Stimulated activated CD4-positive, alpha-beta T cell treated with anti-CD3 and anti-CD28 coated beads, Interleukin-2, amount 100 ng/mL, for 48 hours (primary cell): ENCODE data around the gene SMIM27.
"Not testable (repeated sequence)": the region's sequence is repeated elsewhere in the genome, so short reads cannot be mapped to it uniquely, and the experiment has no call there.

Experiments
- DNase-seq, 2 donors: peaks; one replicate each; pipeline ENCODE4 v3.0.0-alpha.2; 2020

Gene SMIM27

GRCh38 chr9:32552172-32552872 is at the start of gene SMIM27, which contains the start of gene TOPORS:
Gene SMIM27, plus strand, starts transcription at chr9:32552327. Its CDS starts 108 bp downstream, at chr9:32552435.
Gene TOPORS, minus strand, starts transcription at chr9:32552586. Its CDS starts 150 bp downstream, at chr9:32552436.
- peak; percentile 87 for DNase-seq

- no peak for DNase-seq
Observed at GRCh38 chr9:32502464-32502863, 49.7 kb upstream of the SMIM27 start.

DNA sequence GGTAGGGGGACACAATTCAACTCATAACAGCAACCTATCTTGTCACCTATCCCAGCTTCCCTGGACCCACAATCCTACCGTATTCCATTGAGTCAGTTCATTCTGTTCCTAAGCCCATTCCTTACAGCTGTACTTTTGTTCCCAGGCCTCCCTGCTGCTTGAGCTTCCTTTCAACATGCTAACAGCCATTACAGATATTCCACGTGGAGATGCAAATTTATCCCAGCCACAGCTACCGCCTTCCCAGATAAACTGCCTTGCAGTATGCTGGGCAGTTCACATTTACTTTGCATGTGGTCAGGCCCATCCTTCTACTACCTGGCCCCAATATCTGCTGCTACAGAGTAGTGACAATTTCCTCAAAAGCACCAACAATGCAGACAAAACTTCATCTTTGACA is 49.1 kb upstream of the SMIM27 start:
- no peak for DNase-seq

DNA sequence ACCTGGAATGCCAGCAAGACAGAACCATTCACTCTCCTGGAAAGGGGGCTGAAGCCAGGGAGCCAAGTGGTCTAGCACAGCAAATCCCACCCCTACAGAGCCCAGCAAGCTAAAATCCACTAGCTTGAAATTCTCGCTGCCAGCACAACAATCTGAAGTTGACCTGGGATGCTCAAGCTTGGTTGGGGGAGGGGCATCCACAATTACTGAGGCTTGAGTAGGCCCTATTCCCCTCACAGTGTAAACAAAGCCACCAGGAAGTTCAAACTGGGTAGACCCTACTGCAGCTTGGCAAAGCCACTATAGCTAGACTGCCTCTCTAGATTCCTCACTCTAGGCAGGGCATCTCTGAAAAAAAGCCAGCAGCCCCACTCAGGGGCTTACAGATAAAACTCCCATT is 43.4 kb upstream of the SMIM27 start:
- no peak for DNase-seq

DNA sequence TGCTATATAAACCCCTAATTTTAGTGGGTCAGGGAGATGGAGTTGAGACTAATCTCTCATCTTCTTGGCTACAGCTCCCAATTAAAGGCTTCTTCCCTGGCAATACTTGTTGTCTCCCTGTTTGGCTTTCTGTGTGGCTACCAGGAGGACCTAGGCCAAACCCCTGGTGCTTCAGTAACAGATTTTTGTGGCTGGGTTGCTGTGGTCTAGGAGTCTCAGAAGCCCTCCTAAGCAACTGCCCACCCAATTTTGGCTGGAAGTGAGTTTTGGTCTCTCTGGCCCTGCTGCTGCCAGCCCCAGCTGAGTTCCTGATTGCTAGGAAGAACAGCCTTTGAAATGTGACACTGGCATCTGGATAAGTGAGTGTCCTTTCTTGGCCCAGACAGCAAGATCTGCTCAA is 35.9 kb upstream of the SMIM27 start:
- DNase-seq = no peak

GRCh38 chr9:32518276-32518675 is 33.9 kb upstream of the SMIM27 start:
- no peak for DNase-seq

GRCh38 chr9:32523910-32524309 is 28.2 kb upstream of the SMIM27 start:
- DNase-seq = no peak

DNA sequence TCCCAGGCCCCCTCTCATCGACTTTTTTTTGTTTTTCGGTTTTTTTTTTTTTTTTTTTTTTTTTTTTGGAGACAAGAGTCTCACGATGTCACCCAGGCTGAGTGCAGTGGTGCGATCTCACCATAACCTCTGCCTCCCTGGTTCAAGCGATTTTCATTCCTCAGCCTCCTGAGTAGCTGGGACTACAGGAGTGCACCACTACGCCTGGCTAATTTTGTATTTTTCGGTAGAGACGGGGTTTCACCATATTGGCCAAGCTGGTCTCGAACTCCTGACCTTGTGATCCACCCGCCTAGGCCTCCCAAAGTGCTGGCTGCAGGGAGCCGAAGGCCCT is 27.6 kb upstream of the SMIM27 start:
- not testable (repeated sequence) for DNase-seq

- peak in 1 of 2 donors; percentile 17 for DNase-seq
Observed at GRCh38 chr9:32524892-32525708, 27.0 kb upstream of the SMIM27 start.

- DNase-seq = no peak
Observed at GRCh38 chr9:32525709-32526030, 26.5 kb upstream of the SMIM27 start.

- DNase-seq = peak; percentile 55 to 67
Observed at GRCh38 chr9:32526041-32526706, 26.0 kb upstream of the SMIM27 start, which contains the start of gene RIGI. Gene RIGI, minus strand, starts transcription at chr9:32526196. Its CDS starts 30 bp downstream, at chr9:32526166.

- no peak for DNase-seq
Observed at GRCh38 chr9:32526707-32527048, 25.4 kb upstream of the SMIM27 start.

- no peak for DNase-seq
Observed at GRCh38 chr9:32533336-32533735, 18.8 kb upstream of the SMIM27 start.

- DNase-seq = no peak
Observed at GRCh38 chr9:32533816-32534215, 18.3 kb upstream of the SMIM27 start.

- no peak for DNase-seq
Observed at GRCh38 chr9:32543047-32543446, 9.1 kb upstream of the SMIM27 start.

DNA sequence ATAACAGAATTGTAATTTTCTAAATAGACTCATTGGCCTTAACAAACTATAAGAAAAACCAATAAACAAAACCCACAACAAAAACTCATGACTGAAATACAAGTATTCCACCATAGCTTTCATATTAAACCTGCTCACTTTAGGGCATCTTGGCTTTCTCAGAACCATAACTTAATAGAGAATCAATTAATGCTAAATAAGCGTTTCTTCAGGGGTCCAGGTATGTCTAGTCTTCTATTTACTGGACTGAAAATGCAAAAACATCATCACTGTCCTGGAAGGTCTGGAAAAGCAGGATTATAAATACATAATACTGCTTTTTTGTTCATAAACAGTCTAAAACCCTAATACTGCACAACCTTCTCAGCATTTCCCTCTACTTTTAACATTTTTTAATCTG is 6.2 kb upstream of the SMIM27 start:
- no peak for DNase-seq

DNA sequence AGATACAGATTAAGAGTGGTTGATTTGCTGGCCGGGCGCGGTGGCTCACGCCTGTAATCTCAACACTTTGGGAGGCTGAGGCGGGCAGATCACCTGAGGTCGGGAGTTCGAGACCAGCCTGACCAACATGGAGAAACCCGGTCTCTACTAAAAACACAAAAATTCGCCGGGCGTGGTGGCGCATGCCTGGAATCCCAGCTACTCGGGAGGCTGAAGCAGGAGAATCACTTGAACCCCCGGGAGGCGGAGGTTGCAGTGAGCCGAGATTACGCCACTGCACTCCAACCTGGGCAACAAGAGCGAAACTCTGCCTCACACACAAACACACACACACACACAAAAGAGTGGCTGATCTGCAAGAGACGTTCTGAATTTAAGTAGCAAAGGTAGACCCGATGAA is 3.9 kb upstream of the SMIM27 start:
- DNase-seq = not testable (repeated sequence)

- DNase-seq = no peak
Observed at GRCh38 chr9:32550150-32550561, 2.0 kb upstream of the SMIM27 start.

GRCh38 chr9:32550562-32551275 is 1.4 kb upstream of the SMIM27 start:
- peak; percentile 85 to 87 for DNase-seq

DNA sequence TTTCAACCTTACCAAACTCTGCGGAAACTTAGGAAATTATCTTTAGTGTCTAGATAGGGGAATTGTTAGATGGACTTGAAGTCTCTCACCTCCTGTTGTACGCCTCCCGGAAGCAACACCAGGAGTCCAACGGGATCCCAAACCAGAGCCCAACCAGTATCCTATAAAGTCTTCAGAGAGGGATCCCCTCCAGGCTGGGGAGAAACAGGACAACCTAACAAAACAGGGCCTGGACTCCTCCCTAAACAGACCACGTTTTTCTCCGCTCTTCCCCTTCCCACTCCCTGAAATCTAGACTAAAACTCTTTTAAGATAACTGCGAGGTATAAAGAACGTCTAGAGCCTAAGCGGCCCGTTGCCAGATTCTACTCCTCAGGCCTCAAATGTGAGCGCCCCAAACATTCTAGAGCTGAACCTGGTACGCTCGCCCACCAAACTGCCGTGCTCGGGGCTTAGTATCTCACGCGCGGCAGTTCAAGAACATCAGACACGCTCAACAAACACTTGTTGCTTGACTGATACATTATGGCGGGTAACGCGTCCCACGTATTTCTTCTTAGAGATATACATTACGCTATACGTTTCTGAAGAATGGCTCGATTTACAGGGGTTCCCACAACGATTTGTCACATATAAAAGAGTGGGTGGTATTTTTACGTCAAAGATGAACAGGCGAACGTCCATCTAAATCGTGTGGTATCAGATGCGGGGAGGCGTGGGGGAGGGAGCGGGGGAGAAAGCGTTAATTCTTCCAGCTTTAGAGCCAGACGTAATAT is 663 bp upstream of the SMIM27 start:
- peak; percentile 28 to 37 for DNase-seq

DNA sequence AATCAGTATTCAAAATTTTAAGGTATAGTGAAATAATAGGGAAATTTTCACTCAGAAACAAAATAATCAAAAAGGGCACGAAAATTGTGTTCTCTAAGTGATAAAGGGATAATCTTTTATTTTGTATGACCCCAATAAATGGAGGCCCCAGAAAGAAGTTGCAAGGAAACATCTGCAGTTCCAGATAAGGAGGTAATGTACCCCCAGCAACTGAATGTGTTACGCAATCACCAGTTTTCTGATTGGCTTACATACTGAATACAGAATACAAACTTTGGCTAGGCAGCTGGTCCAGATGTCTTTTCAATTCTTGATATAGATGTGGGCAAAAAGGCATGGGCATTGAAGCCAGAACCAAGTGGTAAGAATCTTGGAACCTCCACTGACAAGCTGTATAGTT is 2.0 kb downstream of the SMIM27 start:
- no peak for DNase-seq

DNA sequence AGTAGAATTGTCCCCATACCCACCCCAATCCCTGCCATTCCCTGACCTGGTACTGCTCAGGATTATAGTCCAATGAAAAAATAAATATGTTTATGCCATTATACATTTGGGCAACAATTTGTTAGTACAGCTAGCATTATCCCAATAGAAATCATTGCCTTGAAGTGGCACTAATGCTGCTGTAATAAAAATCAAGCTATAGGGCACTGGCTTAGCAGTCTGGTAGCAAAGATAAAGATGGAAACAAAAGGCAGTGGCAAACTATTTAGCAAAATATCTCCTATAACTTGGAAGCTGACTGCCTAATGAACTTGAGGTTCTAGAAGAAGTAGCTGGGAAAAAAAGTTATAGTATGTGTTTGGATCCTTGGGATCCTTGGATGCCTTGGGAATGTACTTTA is 2.5 kb downstream of the SMIM27 start:
- DNase-seq = no peak
